Activated B cell treated with CpG ODN at 0.5 μM for 24 hours (primary cell): ENCODE measurements around the gene PRKCH. TPM values are rescaled to one million over a fixed set of nuclear protein-coding genes. Genes with fewer than 3 reads are reported as not detected.
A peak's percentile ranks its signal among the peaks of the same experiment; 100 is the strongest.

Source experiments
- ATAC-seq: fragments of 200-7000 bp; cut with Tn5 transposase; one replicate; pipeline ENCODE4 v1.10.0; 2021; ENCODE audit warnings: low read depth, mild to moderate bottlenecking, moderate library complexity
- CTCF ChIA-PET: fragments of 350-600 bp; sonication (Branson Sonifier 250); formaldehyde crosslinking; loops from one replicate; lab custom pipeline; 2021; ENCODE audit warnings: antibody characterized with exemption; lab: Charles Lee
- POLR2A ChIA-PET: fragments of 350-600 bp; sonication (Branson Sonifier 250); formaldehyde crosslinking; loops from one replicate; lab custom pipeline; 2021; ENCODE audit warnings: antibody characterized with exemption; lab: Charles Lee
- DNase-seq: peaks from one replicate; pipeline ENCODE4 v3.0.0; 2022
- H3K27ac Mint-ChIP-seq: one replicate; pipeline ENCODE4 v1.8.0; 2020; ENCODE audit warnings: mixed read lengths
- H3K27me3 Mint-ChIP-seq: one replicate; pipeline ENCODE4 v1.8.0; 2021; ENCODE audit warnings: mixed read lengths
- H3K36me3 Mint-ChIP-seq: one replicate; pipeline ENCODE4 v1.8.0; 2021; ENCODE audit warnings: low read depth, mixed read lengths
- H3K4me1 Mint-ChIP-seq: one replicate; pipeline ENCODE4 v1.8.0; 2021; ENCODE audit warnings: mixed read lengths
- H3K4me3 Mint-ChIP-seq: one replicate; pipeline ENCODE4 v1.8.0; 2020; ENCODE audit warnings: mild to moderate bottlenecking, mixed read lengths
- H3K9me3 Mint-ChIP-seq: one replicate; pipeline ENCODE4 v1.8.0; 2020; ENCODE audit warnings: mixed read lengths
- intact Hi-C: fragments of 100-400 bp; cut with micrococcal nuclease; formaldehyde crosslinking; loops from one replicate; pipeline ENCODE4 v1.15.1; 2024
- total RNA-seq: library from RNA; stranded (reverse); gene quantifications from 2 replicates; pipeline ENCODE4 v1.2.3, GENCODE V29; 2022
- TF ChIP-seq, protein P1 (sequence below): fragments of 200-600 bp; IDR thresholded peaks from one replicate; pipeline ENCODE4 v1.8.0; 2022; ENCODE audit warnings: antibody characterized with exemption, mild to moderate bottlenecking

The PRKCH gene
- total RNA-seq, 1 donor from 2014 or later = 4.6 TPM

DNA sequence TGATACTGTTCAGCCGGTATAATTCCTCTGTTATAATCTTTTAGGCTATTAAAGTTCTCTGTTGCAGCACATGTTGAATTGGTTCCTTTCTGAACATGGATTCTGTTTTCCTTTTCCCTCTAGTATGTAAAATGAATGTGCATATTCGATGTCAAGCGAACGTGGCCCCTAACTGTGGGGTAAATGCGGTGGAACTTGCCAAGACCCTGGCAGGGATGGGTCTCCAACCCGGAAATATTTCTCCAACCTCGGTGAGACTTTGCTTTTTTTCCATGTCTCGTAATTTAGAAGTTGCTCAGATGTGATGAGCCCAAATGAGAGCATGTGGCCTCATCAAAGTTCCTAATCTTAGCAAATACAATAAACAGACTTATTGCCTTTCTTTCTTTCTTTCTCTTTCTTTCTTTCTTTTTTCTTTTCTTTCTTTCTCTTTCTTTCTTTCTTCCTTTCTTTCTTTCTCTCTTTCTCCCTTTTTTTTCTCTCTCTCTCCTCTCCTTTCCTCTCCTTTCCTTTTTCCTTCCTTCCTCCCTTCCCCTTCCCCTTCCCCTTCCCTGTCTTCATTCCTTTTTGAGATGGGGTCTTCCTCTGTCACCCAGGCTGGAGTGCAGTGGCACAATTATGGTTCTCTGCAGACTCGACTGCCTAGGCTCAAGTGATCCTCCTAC is 131.9 kb downstream of the PRKCH start:
- no peak for ATAC-seq
- Mint-ChIP-seq H3K27ac (no peak overlapping the region), H3K4me3 (no peak overlapping the region), H3K27me3 (no peaks in the 10 kb centered on the region), H3K9me3 (no peaks in the 10 kb centered on the region), H3K4me1 (peaks cover 3% of the 10 kb centered on the region), H3K36me3 (no peaks in the 10 kb centered on the region)
- DNase-seq = no peak
- CTCF ChIA-PET = interaction anchor here (3.4 kb wide), 1 partner anchor 384 kb away, joined by 25 read pairs; no protein-coding TSS in a partner anchor
- POLR2A ChIA-PET = no interaction called here
- TF ChIP-seq, protein P1, sequence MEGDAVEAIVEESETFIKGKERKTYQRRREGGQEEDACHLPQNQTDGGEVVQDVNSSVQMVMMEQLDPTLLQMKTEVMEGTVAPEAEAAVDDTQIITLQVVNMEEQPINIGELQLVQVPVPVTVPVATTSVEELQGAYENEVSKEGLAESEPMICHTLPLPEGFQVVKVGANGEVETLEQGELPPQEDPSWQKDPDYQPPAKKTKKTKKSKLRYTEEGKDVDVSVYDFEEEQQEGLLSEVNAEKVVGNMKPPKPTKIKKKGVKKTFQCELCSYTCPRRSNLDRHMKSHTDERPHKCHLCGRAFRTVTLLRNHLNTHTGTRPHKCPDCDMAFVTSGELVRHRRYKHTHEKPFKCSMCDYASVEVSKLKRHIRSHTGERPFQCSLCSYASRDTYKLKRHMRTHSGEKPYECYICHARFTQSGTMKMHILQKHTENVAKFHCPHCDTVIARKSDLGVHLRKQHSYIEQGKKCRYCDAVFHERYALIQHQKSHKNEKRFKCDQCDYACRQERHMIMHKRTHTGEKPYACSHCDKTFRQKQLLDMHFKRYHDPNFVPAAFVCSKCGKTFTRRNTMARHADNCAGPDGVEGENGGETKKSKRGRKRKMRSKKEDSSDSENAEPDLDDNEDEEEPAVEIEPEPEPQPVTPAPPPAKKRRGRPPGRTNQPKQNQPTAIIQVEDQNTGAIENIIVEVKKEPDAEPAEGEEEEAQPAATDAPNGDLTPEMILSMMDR = no peak
- intact Hi-C loops = no loop called here

DNA sequence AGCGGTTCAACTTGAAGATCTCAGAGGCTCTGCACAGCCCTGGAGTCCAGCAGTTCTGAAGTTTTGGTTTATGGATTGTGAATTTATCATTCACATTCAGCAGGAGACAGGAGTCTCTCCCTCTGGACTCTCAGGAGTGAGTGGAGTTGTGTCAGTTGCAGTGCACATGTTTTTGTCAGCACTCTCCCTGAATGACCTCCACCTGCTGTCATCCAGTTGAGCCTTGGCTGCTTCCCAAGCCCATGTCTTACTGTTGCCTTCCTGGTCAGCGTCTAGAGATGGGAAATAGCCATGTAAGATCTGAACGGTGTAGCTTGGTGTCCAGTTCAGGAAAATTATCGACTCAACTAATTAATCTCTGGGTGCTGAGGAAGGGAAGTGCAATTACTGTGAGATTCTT is 133.2 kb downstream of the PRKCH start:
- ChIA-PET CTCF (interaction anchor here (0.6 to 8.9 kb wide), 3 partner anchors 45 to 383 kb away, joined by 3 to 123 read pairs (median 3); no protein-coding TSS in a partner anchor), POLR2A (interaction anchor here (0.7 kb wide), 1 partner anchor 557 kb away, joined by 5 read pairs; no protein-coding TSS in a partner anchor)
- H3K9me3 Mint-ChIP-seq = no peaks in the 10 kb centered on the region
- H3K4me1 Mint-ChIP-seq = peaks cover 3% of the 10 kb centered on the region
- TF ChIP-seq, protein P1 = no peak
- H3K4me3 Mint-ChIP-seq = no peak overlapping the region
- H3K36me3 Mint-ChIP-seq = no peaks in the 10 kb centered on the region
- ATAC-seq = no peak
- H3K27me3 Mint-ChIP-seq = no peaks in the 10 kb centered on the region
- intact Hi-C loops = no loop called here
- H3K27ac Mint-ChIP-seq = no peak overlapping the region
- no peak for DNase-seq

- CTCF ChIA-PET = interaction anchor here (0.8 to 8.9 kb wide), 5 partner anchors 160 to 671 kb away, joined by 3 to 123 read pairs (median 6); no protein-coding TSS in a partner anchor
- Mint-ChIP-seq H3K27ac (no peak overlapping the region), H3K36me3 (no peaks in the 10 kb centered on the region), H3K4me1 (peaks cover 3% of the 10 kb centered on the region), H3K4me3 (no peak overlapping the region), H3K27me3 (no peaks in the 10 kb centered on the region), H3K9me3 (peaks cover 2% of the 10 kb centered on the region)
- ATAC-seq (no peak), DNase-seq (no peak)
- intact Hi-C loops = no loop called here
- TF ChIP-seq, protein P1 = no peak
- POLR2A ChIA-PET = no interaction called here
Observed at GRCh38 chr14:61455351-61455750, 134.0 kb downstream of the PRKCH start.

DNA sequence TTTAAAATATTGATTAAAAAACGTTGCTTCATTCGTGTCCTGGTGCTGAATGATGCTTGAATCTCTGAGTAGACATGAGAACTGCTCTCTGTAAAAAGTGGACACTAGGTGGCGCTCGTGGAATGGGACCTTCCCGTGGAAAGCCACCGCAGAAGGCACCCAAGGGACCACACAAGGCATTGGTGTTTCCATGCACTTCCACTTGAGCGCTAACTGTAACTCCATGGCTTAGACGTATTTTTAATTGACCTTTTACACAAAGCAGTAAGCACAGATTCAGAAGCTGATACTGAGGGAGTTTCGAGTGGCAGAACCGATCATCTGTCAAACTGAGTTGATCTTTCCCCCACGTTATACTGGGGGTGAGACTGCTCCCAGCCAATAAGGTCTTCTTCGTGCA is 135.3 kb downstream of the PRKCH start:
- no peak overlapping the region for H3K4me3 Mint-ChIP-seq
- peak; percentile 55 for DNase-seq
- POLR2A ChIA-PET = no interaction called here
- no peaks in the 10 kb centered on the region for H3K27me3 Mint-ChIP-seq
- TF ChIP-seq, protein P1 = no peak
- CTCF ChIA-PET = interaction anchor here (1.3 to 8.9 kb wide), 4 partner anchors 273 to 670 kb away, joined by 3 to 123 read pairs (median 6); no protein-coding TSS in a partner anchor
- peaks cover 9% of the 10 kb centered on the region for H3K4me1 Mint-ChIP-seq
- intact Hi-C loops = loop anchor here (1.0 kb wide), 3 partner anchors 159 to 671 kb away; no protein-coding TSS in a partner anchor
- peak; percentile 89 for ATAC-seq
- H3K36me3 Mint-ChIP-seq = no peaks in the 10 kb centered on the region
- peaks cover 2% of the 10 kb centered on the region for H3K9me3 Mint-ChIP-seq
- H3K27ac Mint-ChIP-seq = no peak overlapping the region

- H3K27ac Mint-ChIP-seq = no peak overlapping the region
- no peaks in the 10 kb centered on the region for H3K27me3 Mint-ChIP-seq
- H3K4me1 Mint-ChIP-seq = peaks cover 18% of the 10 kb centered on the region
- POLR2A ChIA-PET = no interaction called here
- no peak for ATAC-seq
- TF ChIP-seq, protein P1 = no peak
- no peak overlapping the region for H3K4me3 Mint-ChIP-seq
- CTCF ChIA-PET = interaction anchor here (0.6 to 8.9 kb wide), 3 partner anchors 262 to 379 kb away, joined by 3 to 123 read pairs (median 3); no protein-coding TSS in a partner anchor
- DNase-seq = no peak
- H3K36me3 Mint-ChIP-seq = no peaks in the 10 kb centered on the region
- H3K9me3 Mint-ChIP-seq = peaks cover 2% of the 10 kb centered on the region
- intact Hi-C loops = no loop called here
Observed at GRCh38 chr14:61458766-61459165, 137.4 kb downstream of the PRKCH start.
